Measurements from ENCODE around the gene ALDOB.

Gene ALDOB

DNA sequence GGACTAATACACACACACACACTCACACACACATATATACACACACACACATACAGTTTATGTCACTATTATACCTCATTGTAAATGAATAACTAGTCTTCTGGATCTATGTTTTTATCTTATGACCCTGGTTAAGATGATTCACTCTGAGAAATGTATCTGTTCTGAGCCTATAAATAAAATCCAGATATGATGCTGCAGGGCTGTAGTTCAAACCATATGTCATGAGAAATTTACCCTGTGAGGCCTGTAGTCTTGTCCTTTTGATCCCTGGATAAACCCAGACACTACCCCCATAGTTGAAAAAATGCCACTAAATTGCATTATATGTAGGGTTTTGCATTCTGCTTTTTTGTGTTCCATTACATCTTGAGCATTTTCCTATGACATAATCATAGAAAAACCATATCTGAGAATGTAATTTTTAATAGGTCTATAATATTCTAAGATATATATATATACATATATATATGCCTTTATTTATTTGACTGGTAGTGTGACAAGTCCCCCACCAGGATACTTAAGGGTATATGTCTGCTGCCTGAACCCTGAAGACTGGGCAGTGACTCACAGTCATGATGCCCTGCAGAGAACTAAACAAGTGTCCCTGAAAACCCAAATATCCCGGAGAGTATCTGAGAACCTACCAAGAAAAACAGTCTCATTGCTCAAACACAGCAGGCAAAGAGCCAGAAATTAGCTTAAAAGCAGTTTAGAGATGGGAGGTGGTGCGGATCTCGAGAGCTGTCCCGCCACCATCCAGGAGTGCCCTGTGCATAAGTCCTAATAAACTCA is 18.4 kb upstream of the ALDOB start:
- DNase-seq = no peak

DNA sequence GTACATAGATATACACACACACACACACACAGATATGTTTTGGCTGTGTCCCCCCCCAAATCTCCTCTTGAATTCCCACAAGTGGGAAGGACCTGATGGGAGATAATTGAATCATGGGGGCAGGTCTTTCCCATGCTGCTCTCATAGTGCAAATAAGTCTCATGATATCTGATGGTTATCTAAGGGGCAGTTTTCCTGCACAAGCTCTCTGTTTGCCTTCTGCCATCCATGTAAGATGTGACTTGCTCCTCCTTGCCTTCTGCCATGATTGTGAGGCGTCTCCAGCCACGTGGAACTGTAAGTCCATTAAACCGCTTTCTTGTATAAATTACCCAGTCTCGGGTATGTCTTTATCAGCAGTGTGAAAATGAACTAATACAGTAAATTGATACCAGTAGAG is 15.9 kb upstream of the ALDOB start:
- DNase-seq = no peak

DNA sequence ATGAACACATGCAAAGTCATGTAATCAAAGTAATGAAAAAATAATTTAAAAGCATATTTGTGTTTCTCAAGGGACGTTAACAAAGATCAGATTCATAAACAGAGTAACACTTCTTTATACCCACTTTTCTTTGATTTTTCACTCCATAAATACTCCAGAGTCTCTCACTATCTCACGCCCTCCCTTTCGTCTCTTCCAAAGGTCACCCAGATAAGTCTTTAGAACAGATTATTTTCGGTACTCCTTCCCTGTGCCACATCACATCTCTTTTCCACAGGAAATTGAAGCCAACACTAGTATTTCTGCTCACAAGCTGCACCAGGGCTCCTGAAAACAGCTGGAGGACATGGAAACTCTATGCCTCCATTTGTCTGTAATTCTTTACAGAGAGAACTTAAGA is 15.4 kb upstream of the ALDOB start:
- no peak for DNase-seq

DNA sequence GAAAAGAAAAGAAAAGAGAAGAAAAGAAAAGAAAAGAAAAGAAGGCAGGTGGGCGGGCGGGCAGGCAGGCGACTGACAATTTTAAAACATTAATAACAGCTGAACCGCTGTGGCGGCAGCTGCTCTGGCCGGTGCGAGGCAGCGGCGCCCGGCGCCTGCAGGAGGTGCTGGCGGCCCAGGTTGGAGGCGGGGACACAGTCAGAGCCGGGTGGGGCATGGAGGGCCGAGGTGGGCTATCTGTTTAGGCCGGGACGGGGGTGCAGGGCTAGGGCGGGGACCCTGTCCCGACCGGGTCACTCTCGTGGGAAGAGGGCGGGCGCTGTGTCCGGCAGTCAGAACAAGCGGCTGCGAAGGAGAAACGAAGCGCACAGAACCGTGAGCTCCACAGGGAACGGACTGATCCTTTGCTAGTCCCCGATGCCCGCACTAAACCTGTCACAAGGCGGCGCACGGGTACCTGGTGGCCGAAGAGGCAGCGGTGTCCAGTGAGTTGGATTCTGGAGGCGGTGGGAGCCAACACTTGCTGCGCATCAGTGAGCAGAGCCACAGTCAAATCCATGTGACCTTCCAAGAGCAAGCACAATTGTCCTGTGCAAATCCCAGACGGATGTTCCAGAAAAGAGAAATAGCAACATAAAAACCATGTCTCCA is 13.6 kb upstream of the ALDOB start:
- DNase-seq = peak; percentile 57

DNA sequence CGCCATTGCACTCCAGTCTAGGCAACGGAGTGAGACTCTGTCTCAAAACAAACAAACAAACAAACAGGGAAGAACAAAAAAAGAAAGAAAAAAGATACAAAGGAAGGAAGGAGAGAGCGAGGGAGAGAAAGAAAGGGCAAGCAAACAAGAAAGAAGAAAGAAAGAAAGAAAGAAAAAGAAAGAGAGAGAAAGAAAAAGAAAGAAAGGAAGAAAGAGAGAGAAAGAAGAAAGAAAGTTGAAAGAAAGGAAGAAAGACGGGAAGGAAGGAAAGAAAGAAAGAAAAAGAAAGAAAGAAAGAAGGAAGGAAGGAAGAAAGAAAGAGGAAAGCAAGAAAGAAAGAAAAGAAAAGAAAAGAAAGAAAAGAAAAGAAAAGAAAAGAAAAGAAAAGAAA is 13.1 kb upstream of the ALDOB start:
- no peak for DNase-seq

DNA sequence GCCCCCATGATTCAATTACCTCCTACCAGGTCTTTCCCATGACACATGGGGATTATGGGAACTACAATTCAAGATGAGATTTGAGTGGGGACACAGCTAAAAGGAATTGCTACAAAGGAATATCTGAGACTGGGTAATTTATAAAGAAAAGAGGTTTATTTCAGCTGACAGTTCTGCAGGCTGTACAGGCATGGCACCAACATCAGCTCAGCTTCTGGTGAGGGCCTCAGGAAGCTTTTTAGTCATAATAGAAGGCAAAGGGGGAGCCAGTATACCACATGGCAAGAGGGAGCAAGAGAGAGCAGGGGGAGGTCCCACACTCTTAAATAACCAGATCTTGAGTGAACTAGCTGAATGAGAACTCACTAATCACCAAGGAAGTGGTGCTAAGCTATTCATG is 11.2 kb upstream of the ALDOB start:
- DNase-seq = no peak

DNA sequence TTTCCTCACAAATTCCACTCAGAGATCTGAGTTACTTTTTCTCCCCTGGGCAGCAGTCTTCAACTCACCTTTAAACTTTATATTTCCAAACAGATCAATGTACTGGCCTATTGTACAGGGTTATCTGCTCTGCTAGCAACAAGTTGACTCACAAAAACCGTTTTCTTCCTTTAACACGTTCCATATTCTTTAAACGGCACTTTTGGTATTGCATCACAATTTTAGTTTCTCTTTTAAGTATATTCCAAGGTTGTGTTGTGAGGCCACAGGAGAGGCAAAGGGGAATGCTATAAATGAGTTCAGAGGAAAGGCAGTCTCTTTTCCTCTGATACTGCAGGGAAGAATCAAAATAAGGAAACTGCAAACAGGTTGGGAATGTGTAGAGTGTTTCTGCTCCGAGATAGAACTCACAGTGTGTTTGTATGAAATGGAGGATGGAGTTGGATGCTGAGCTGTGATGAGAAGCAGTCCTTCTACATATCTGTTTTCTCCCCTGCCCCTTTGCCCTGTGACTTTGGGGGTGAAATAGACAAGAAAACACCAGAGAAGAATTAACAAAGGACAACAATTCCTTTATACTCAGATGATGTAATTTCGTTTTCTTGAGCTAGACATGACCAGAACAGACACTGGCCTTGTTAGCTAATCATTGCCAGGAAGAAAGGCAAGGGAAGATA is 9.9 kb upstream of the ALDOB start:
- DNase-seq = no peak

DNA sequence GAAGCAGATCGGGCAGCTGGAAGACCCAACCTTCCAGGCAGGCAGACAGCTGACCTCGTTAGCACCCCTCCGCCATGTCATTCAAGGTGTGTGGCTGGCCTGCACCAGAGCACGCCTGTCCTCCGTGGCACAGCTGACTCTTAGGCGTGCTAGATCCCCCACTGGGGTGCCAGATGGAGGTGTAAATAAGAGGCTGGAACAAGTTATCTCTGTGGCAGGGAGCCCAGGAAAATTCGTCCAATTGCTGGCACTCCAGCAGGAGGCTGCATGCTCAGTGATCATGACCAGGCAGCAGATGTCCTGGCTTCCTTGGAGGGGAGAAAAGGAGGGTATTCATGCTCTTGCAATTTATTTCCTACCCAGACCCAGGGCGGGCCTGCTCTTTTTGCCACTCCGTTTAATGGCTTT is 7.8 kb upstream of the ALDOB start:
- no peak for DNase-seq

DNA sequence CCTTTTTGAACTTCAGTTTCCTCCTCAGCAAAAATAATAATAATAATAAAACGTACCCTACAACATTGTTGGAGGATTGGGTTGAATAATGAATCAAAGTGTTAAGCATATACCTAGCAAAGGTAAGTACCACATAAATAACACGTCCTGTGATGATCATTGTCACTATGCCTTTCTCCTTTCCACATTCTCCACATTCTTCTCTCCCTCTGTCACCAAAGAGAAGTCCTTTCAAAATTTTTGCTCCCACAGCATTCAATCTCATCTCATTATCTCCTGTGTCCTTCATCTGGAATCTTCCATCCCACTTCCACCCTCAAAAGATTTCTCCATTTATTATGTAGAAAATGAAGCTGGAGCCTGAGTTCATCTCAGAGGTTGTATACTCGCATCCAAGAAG is 7.2 kb upstream of the ALDOB start:
- no peak for DNase-seq

DNA sequence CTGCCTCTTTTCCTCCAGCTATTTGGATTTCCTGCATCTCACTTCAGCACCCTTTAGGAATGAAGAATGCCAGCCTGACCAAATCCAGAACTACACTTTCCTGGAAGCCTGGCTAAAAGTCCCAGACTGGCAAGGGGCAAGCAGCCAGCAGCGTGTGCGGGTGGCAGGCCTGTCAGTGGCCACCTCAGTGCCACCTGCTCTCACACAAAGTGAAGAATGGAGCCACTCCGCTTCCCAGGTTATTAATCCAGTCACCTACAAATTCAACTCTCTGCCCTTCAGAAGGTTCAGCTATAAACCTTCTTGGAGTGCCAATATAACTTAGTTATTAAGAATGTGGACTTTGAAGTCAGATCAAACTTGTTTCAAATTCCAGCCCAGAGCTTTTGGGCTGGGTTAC is 6.7 kb upstream of the ALDOB start:
- DNase-seq = no peak

DNA sequence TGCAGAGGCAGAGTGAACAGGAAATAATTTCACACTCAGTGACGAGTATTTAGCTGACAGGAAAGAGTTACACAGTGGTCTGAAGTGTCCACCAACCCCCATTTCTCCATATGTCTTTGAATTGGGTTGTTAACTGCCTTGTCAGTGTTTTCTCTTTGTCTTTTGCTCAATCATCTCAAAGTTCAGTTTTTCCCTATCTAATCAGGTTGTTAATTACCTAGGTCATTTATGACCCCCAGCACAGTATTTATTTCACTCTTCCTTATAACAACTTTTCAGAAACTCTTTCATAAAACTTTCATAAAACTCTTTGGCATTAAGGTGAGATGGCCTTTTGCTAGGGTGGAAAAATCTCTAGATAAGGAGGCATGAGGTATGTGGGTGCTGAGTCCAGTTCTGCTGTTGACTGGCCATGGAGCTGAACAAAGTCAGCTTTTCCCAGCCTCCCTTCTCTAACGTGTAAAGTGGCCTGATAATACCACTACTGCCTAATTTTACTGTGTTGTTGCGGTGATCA is 5.2 kb upstream of the ALDOB start:
- no peak for DNase-seq

DNA sequence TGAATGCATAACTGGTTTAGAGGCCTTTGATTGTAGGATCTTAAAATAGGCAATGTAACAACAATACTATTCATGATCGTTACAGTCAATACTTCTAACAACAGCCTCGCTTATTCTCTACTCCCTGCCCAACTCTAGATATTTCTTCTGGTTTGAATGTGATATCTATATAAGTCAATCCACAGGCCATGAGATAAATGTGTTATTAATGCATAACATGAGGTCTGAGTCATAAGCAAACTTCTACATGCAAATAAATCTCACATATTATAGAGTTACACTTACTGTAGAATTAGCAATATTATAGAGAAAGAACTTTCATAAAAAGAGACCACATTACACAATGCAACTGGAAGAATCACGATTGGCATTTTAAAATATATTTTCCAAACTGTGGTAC is 2.9 kb upstream of the ALDOB start:
- no peak for DNase-seq

DNA sequence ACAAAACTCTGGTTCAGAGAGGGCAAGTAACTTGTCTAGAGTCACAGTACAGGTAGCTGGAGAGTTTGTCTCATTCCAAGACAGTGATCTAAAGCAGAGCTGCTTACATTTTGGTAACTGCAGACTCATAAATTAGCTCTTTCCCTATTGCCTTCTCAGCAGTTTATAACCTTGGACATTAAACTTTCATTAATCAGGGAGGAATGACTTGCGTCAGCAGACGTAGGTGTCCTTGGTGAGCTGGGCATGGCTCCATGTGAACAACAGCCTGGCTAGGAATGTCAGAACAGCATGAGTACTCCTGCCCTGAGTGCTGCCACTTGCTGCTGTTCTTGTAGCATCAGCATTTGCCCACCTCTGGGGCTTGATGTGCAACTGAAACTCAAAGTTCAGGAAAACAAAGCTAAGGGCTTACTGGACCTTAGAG is 2.2 kb upstream of the ALDOB start:
- DNase-seq = no peak

DNA sequence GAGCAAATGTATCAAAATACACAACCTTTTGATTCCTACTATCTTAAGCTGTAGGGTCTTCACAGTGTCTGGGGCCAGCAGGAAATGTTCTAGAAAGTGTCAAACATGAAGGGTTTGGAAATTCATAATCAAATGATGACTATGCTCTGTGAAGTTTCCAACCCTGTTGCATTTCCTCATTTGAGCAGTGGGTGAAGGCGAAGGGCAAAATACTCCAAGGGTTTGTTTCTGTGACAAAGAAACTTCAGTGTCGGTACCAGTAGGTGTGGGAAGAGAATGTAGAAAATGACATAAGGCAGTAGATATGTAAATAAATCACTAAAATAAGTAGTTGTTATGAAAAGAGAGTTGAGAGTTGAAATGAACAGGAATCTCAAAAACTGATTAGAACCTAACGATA is 576 bp downstream of the ALDOB start:
- no peak for DNase-seq

DNA sequence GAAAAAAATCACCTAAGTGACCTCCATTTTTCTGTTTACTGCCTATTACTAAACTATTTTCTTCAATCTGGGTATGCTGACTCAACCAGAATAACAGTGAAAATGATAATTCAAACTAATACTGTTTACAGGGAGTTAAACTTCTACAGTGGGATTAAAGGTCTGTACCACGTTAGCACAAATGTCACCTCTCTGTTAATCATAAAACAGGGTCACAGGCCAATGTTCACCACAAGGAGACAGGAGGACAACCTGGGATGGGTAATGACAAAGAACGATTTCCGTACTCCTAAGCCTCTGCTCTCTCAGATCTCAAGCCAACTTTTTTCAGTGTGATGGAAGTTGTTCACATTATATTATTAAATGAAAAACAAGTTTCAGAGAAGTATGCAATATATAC is 2.3 kb downstream of the ALDOB start:
- DNase-seq = no peak

DNA sequence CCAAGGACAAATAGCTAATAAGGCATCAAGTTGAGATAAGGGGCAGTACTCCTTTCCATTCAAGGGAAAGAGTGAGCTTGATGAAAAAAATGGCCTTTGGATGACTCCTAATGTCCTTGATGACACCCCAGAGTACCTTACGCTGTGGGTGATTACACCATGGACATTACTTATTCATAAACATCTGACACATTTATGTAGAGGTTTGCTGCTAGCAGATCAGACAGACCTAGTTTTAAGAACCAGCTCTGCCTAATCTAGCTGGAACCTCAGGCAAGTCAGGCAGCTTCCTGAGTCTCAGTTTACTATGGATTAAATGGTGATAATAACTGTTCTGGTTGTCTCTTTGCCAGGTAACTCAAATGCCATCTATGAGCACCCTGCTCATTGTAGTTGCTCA is 2.8 kb downstream of the ALDOB start:
- no peak for DNase-seq

DNA sequence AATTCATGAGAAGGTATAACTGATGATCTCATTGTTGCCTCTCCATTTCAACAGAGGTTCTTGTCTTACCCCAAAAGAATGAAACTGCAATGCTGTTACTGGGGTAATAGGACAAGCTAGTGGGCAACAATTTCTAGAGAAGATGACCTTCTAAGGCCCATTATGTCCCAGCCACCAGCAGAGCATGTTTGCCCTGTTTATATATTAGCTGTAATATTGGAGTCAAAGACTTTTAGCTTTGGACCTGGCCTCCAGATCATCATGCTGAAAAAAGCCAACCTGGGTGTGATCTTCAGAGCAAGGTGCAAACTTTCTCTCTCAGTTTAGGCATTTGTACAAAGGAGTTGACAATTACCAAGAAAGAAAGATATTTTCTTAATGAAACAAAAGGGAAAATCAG is 3.4 kb downstream of the ALDOB start:
- DNase-seq = no peak

DNA sequence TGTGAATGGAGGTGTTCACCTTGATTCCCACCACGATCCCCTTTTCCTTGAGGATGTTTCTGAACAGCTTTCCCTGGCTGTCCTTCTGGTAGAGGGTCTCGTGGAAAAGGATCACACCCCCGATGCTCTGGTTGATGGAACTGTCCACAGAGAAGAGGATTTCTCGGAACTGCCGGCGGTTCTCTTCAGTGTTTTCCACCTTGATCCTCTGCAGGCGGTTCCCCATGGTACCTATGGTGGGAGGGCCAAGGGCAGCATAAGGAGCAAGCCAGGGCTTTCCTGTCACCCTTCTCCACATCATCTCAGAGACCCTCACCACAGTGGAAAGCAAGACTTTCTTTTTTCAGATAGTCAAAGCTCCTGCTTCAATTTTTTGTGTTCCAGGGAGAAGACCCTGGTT is 5.8 kb downstream of the ALDOB start:
- no peak for DNase-seq

DNA sequence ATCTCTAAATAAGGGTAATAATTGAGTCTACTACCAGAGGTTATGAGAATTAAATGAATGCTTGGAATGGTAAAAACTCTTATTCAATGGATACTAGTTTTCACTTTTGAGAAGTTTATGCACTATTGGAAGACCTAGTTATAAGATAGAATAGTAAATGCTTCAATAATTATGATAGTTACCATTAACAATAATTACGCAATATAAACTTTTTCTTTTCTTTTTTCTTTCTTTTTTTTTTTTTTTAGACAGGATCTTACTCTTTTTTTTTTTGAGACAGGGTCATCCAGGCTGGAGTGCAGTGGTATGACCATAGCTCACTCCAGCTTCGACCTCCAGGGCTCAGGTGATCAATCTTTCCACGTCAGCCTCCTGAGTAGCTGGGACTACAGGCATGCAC is 6.7 kb downstream of the ALDOB start:
- no peak for DNase-seq

DNA sequence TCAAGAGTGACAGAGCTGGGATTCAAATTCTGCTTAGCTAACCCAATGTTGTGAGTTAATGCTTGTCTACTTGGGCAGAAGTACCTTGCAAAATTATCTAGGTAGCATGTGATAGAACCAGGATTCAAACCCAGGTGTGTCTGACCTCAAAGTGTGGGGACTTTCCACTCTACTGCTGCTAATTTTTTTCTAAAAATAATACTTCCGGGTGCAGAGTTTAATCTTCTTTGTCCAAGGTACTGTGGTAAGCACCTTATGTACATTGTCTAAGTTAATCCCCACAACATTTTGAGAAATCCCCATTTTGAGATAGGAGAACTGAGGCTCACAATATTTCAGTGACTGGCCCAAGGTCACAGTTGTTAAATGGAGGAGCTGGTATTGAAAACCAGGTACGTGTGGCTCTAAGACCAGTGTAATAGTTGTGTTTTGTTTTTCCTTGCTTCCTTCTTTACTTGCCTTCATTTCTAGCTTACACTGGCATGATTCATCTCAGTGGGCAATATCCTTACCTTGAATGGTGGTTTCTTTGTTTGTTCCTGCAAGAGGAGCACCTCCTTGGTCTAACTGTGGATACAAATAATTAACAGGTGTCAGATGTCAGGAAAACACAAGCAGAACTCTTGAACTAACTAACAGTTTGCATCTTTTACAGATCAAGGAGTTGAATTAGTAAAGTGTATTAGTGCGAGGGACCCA is 7.5 kb downstream of the ALDOB start:
- DNase-seq = no peak

DNA sequence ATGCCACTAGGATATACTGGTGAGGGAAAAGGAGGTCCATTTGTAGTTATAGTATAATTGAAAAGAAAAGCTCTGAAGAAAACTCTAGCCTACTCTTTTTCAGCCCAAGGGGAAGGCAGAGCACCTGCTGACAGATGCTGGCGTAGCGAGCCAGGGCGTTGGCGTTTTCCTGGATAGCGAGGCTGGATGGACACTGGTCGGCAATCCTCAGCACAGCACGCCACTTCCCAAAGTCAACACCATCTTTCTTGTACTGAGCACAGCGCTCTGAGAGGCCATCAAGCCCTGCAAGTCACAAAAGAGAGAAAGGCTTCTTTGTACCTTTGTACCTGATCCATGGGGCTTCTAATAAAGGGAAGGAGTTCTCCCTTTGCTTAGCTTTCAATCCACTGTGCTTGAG is 8.2 kb downstream of the ALDOB start:
- no peak for DNase-seq

DNA sequence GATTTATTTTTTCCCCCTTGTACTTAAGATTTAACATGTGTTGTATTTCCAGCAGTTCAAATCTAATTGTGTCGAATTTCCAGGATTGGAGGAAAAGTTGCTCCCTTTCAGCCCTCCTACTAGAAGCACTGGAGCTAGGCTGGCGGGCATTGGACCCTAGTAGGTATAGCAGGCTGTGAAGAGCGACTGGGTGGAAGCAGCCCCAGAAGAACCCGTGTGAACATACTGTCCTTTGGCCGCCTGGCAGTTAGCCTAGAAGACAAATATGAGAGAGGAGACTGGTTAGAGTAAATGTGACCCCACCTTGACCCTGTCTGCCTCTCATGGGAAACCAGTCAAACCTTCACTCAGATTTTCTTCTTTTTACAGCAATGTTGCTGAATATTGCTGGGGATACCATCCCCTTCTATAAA is 13.9 kb downstream of the ALDOB start:
- no peak for DNase-seq

DNA sequence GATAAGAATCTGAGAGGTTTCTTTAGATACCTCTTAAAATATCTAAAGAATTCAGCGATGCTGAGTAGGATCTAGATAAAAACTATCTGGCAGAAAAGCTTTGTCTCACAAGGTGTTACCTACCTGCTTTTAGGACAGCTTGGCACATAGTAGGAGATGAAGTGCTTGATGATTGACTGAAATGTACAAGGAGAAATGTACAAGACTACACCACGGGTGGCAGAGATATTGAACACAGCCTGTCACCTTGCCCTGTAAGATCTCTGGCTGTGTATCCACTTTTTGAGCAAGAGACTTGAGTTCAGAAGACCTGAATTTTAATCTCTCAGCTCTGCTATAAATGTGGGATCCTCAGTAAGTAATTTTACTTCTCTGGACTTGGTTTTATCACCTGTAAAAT is 15.7 kb downstream of the ALDOB start:
- DNase-seq = no peak
